HepG2 (cell line): Measurements from ENCODE around the gene LAMB2. TPM values are rescaled to one million over a fixed set of nuclear protein-coding genes. Genes with fewer than 3 reads are reported as not detected.
A peak's percentile ranks its signal among the peaks of the same experiment; 100 is the strongest.

ENCODE experiments used
- BHLHE40 ChIP-seq: IDR thresholded peaks from 2 replicates; pipeline ENCODE4 v1.6.1; 2011; ENCODE audit warnings: low read length, improper control_type of control experiment
- CBX5 ChIP-seq: sonication (generic); formaldehyde crosslinking; IDR thresholded peaks from 2 replicates; pipeline ENCODE4 v1.4.0; 2020; ENCODE audit warnings: missing genetic modification reagents, borderline replicate concordance
- DPF2 ChIP-seq: sonication (generic); formaldehyde crosslinking; IDR thresholded peaks from 2 replicates; pipeline ENCODE4 v1.4.0; 2020; ENCODE audit warnings: mild to moderate bottlenecking, low read depth, missing genetic modification reagents, borderline replicate concordance
- MBD4 ChIP-seq: IDR thresholded peaks from 2 replicates; pipeline ENCODE4 v1.6.1; 2012; ENCODE audit warnings: low read length, inconsistent platforms, borderline replicate concordance
- MEIS1 ChIP-seq: sonication (generic); formaldehyde crosslinking; IDR thresholded peaks from 2 replicates; pipeline ENCODE4 v1.9.0; 2021; ENCODE audit warnings: mild to moderate bottlenecking, missing genetic modification reagents, moderate library complexity, borderline replicate concordance
- PPARG ChIP-seq: conservative IDR thresholded peaks from 2 replicates; pipeline ENCODE4 v1.6.1; 2016; ENCODE audit warnings: missing biosample characterization, missing genetic modification reagents
- RELA ChIP-seq: sonication (generic); formaldehyde crosslinking; IDR thresholded peaks from 2 replicates; pipeline ENCODE4 v1.4.0; 2020; ENCODE audit warnings: missing genetic modification reagents
- TARDBP ChIP-seq: sonication (generic); formaldehyde crosslinking; IDR thresholded peaks from 2 replicates; pipeline ENCODE4 v1.8.0; 2022; ENCODE audit warnings: mild to moderate bottlenecking, missing genetic modification reagents
- ZNF143 ChIP-seq: sonication (generic); formaldehyde crosslinking; IDR thresholded peaks from 2 replicates; pipeline ENCODE4 v1.4.0; 2020; ENCODE audit warnings: missing genetic modification reagents
- ZNF329 ChIP-seq: sonication (generic); formaldehyde crosslinking; IDR thresholded peaks from 2 replicates; pipeline ENCODE4 v1.9.0; 2021; ENCODE audit warnings: low read depth, mild to moderate bottlenecking, missing genetic modification reagents
- ZNF337 ChIP-seq: sonication (generic); formaldehyde crosslinking; IDR thresholded peaks from 2 replicates; pipeline ENCODE4 v1.5.1; 2020; ENCODE audit warnings: missing genetic modification reagents, low read depth, mild to moderate bottlenecking, borderline replicate concordance
- ZNF501 ChIP-seq: sonication (generic); formaldehyde crosslinking; IDR thresholded peaks from 2 replicates; pipeline ENCODE4 v1.5.1; 2020; ENCODE audit warnings: mild to moderate bottlenecking, moderate library complexity, missing genetic modification reagents
- polyA plus RNA-seq, 8 experiments: library from polyadenylated mRNA; depleted of rRNA in 3 of 8; stranded (reverse) in 7 of 8; unstranded in 1 of 8; fragments of >200 nt; fragmentation: Illumina TruSeq in 4 of 8; extraction: Trizol in 4 of 8; gene quantifications; 2 replicates each; pipeline versions ENCODE4 v1.2.1 to v1.2.3, GENCODE V29; 2011 to 2016; ENCODE audit warnings: low read depth in 4 of 8, missing spikeins in 1 of 8, mixed read lengths in 1 of 8; ENCODE audit not compliant: insufficient read depth in 1 of 8
- total RNA-seq, 5 experiments: library from RNA; depleted of rRNA; stranded (reverse); fragments of >200 nt; fragmentation: Illumina TruSeq; extraction: Trizol; gene quantifications; 2 replicates each; pipeline ENCODE4 v1.2.3, GENCODE V29; 2016; ENCODE audit warnings: low read depth in 1 of 5
- TF ChIP-seq, protein P1 (sequence below), 2 experiments: fragments of 450-650 bp in 1 of 2; sonication (generic) in 1 of 2; formaldehyde crosslinking in 1 of 2; IDR thresholded peaks; 2 replicates each; pipeline versions ENCODE4 v1.6.1 to v1.8.0; 2016 to 2022; ENCODE audit warnings: antibody characterized with exemption in 1 of 2, mild to moderate bottlenecking in 1 of 2, missing genetic modification reagents in 1 of 2
- TF ChIP-seq, protein P2 (sequence below): sonication (generic); formaldehyde crosslinking; IDR thresholded peaks from 2 replicates; pipeline ENCODE4 v1.8.0; 2022; ENCODE audit warnings: low read depth, missing genetic modification reagents
- TF ChIP-seq, protein P3 (sequence below): sonication (generic); formaldehyde crosslinking; IDR thresholded peaks from 2 replicates; pipeline ENCODE4 v1.5.0; 2020; ENCODE audit warnings: mild to moderate bottlenecking, low read depth, missing genetic modification reagents, borderline replicate concordance

Gene LAMB2
- total and polyA plus RNA-seq, 2 of the 13 experiments (the other 11 are each of a cell fraction or from before 2014, with no cell fraction given) = 208 to 443 TPM

DNA sequence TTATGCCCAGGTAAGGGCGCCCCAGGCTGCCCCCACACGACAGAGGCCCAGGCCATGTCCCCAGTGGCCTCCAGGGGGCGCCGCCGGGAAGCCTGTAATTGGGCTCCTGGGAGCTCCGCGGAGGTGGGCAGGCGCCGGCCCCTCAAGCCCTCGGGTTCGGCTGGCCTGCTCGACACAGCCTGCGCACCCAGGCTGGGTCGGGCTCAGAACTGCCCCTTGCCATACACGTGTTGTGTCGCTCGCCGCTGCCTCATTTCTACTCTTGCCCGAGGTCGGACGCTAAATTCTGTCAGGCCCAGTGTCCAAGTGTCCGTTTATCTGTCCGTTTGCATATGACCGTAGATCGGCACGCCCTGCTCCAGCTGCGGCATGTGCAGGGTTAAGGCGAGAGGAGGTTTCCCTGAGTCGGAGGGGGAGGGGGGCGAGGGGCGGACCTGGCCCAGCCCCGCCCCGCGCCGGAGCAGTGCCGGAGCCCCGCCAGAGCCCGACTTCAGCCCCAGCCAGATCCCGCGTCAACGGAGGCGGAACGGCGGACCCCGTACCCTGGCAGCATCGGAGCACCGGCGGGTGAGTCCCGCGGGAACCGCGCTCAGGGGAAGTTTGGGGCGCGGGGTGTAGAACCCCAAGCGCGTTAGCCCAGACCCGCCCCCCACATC lies 38.4 kb upstream of the LAMB2 start, which contains the start of gene KLHDC8B (continued):
- TF ChIP-seq, protein P1, sequence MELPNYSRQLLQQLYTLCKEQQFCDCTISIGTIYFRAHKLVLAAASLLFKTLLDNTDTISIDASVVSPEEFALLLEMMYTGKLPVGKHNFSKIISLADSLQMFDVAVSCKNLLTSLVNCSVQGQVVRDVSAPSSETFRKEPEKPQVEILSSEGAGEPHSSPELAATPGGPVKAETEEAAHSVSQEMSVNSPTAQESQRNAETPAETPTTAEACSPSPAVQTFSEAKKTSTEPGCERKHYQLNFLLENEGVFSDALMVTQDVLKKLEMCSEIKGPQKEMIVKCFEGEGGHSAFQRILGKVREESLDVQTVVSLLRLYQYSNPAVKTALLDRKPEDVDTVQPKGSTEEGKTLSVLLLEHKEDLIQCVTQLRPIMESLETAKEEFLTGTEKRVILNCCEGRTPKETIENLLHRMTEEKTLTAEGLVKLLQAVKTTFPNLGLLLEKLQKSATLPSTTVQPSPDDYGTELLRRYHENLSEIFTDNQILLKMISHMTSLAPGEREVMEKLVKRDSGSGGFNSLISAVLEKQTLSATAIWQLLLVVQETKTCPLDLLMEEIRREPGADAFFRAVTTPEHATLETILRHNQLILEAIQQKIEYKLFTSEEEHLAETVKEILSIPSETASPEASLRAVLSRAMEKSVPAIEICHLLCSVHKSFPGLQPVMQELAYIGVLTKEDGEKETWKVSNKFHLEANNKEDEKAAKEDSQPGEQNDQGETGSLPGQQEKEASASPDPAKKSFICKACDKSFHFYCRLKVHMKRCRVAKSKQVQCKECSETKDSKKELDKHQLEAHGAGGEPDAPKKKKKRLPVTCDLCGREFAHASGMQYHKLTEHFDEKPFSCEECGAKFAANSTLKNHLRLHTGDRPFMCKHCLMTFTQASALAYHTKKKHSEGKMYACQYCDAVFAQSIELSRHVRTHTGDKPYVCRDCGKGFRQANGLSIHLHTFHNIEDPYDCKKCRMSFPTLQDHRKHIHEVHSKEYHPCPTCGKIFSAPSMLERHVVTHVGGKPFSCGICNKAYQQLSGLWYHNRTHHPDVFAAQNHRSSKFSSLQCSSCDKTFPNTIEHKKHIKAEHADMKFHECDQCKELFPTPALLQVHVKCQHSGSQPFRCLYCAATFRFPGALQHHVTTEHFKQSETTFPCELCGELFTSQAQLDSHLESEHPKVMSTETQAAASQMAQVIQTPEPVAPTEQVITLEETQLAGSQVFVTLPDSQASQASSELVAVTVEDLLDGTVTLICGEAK (IDR thresholded peaks at IDR 0.05) = no peak
- TF ChIP-seq, protein P1 (CRISPR knock-in tag; IDR thresholded peaks at IDR 0.05) = peak; percentile 69; the same call in 1 of the 2 replicates
- TF ChIP-seq MEIS1 (CRISPR knock-in tag) (peak; percentile 63; the same call in 1 of the 2 replicates), TARDBP (CRISPR knock-in tag) (no peak), ZNF329 (CRISPR knock-in tag) (0 out of 2 replicates have a peak, but pooled peaks have one; percentile 82), MBD4 (no peak), CBX5 (CRISPR knock-in tag) (peak; percentile 15; the same call in 1 of the 2 replicates), ZNF501 (CRISPR knock-in tag) (peak; percentile 86), ZNF337 (CRISPR knock-in tag) (peak; percentile 36; the same call in 1 of the 2 replicates), RELA (CRISPR knock-in tag) (peak; percentile 81; the same call in 1 of the 2 replicates), ZNF143 (CRISPR knock-in tag) (0 out of 2 replicates have a peak, but pooled peaks have one; percentile 20), BHLHE40 (peak; percentile 64), PPARG (no peak), DPF2 (CRISPR knock-in tag) (no peak)
- TF ChIP-seq, protein P2, sequence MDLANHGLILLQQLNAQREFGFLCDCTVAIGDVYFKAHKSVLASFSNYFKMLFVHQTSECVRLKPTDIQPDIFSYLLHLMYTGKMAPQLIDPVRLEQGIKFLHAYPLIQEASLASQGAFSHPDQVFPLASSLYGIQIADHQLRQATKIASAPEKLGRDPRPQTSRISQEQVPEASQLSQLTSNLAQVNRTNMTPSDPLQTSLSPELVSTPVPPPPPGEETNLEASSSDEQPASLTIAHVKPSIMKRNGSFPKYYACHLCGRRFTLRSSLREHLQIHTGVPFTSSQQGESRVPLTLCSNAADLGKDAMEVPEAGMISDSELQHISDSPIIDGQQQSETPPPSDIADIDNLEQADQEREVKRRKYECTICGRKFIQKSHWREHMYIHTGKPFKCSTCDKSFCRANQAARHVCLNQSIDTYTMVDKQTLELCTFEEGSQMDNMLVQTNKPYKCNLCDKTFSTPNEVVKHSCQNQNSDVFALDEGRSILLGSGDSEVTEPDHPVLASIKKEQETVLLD (CRISPR knock-in tag) = peak; percentile 62; the same call in 1 of the 2 replicates
- TF ChIP-seq, protein P3, sequence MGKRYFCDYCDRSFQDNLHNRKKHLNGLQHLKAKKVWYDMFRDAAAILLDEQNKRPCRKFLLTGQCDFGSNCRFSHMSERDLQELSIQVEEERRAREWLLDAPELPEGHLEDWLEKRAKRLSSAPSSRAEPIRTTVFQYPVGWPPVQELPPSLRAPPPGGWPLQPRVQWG (CRISPR knock-in tag) = no peak
